Astrocyte of the cerebellum (primary cell): ENCODE results near the gene GINS3.

Source experiments
- DNase-seq: peaks from one replicate; pipeline ENCODE4 v3.0.0-alpha.2; 2011; ENCODE audit warnings: low read depth
- H3K4me3 ChIP-seq: 2 replicates; pipeline ENCODE4 v1.5.1; 2011; ENCODE audit warnings: mild to moderate bottlenecking, low read depth, low read length, moderate library complexity
- in situ Hi-C: cut with HindIII; loops from 2 replicates; pipeline ENCODE4 v1.10.0; 2017; ENCODE audit warnings: low sequenced_read_pairs
- TF ChIP-seq, protein P1 (sequence below): IDR thresholded peaks from 2 replicates; pipeline ENCODE4 v1.5.1; 2012; ENCODE audit warnings: low read length, low read depth, moderate library complexity, mild to moderate bottlenecking; ENCODE audit errors: missing control alignments

GINS3 gene

DNA sequence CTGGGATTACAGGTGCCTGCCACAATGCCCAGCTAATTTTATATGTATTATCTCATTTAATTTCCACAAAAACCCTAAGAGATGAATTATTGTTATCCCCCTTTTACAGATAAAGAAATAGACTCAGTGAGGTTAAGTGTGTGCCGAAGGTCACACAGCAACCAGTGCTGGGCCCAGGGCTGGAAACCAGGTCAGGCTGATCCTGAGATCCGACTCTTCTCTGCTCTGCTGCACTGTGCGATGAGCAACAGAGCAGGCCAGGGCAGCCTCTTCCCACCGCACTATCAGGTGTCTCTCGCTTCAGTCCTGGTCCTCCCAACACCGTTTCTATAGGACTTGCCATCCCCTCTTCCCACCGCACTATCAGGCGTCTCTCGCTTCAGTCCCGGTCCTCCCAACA lies 24.8 kb downstream of the GINS3 start:
- no peak for DNase-seq
- H3K4me3 ChIP-seq: no peak overlapping the region
- TF ChIP-seq, protein P1, sequence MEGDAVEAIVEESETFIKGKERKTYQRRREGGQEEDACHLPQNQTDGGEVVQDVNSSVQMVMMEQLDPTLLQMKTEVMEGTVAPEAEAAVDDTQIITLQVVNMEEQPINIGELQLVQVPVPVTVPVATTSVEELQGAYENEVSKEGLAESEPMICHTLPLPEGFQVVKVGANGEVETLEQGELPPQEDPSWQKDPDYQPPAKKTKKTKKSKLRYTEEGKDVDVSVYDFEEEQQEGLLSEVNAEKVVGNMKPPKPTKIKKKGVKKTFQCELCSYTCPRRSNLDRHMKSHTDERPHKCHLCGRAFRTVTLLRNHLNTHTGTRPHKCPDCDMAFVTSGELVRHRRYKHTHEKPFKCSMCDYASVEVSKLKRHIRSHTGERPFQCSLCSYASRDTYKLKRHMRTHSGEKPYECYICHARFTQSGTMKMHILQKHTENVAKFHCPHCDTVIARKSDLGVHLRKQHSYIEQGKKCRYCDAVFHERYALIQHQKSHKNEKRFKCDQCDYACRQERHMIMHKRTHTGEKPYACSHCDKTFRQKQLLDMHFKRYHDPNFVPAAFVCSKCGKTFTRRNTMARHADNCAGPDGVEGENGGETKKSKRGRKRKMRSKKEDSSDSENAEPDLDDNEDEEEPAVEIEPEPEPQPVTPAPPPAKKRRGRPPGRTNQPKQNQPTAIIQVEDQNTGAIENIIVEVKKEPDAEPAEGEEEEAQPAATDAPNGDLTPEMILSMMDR: no peak
- in situ Hi-C loops: no loop called here

DNA sequence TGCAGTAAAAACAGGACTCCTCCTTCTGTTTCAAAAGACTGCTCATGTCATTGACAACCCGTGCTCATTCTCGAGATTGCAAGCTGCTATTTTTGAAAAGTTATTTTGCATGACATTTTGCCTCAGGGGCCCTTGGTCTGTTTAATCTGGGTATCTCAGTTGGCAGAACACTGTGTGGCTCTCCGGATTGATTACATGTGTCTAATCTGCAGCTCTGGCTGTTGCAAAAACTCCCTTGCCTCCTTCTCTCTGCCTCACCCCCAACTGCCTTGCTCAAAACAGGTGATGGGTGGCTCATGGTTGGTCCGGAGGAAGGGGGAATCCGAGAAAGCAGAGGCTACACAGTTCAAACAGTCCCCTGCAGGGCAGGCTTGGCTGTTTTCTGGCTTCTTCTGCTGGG lies 25.3 kb downstream of the GINS3 start:
- H3K4me3 ChIP-seq: no peak overlapping the region
- TF ChIP-seq, protein P1: no peak
- DNase-seq: no peak
- in situ Hi-C loops: no loop called here

DNA sequence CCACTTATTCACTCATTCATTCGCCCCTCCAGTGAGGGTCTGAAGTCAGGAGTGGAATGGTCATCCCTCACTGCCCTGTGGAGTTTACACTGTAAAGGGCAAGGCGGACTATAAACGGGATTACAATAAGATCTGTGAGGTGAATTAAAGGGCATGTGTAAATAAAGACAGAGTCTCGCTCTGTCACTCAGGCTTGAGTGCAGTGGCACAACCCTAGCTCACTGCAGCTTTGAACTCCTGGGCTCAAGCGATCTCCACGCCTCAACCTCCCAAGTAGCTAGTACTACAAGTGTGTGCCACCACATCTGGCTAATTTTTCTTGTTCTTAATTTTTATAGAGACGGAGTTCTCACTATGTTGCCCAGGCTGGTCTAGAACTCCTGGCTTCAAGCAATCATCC lies 25.8 kb downstream of the GINS3 start:
- in situ Hi-C loops: no loop called here
- TF ChIP-seq, protein P1: no peak

DNA sequence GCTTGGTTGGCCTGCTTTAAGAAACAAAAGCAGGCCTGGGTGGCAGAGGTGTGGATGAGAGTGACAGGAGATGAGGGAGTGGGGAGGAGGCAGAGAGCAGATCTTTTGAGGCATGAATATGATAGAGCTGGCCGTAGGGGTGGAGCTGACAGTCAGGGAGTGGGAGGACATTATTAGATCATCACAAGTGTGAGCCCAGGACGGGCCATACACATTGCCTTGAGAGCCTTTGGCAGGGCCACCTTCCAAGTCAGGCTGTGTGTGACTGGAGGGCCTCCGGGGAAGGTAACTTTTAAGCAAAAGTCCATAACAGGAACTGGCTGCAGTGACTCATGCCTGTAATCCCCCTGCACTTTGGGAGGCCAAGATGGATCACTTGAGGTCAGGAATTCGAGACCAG lies 26.3 kb downstream of the GINS3 start:
- TF ChIP-seq, protein P1: no peak
- DNase-seq: no peak
- in situ Hi-C loops: no loop called here
- H3K4me3 ChIP-seq: no peak overlapping the region

More for the DNA sequence above, 25.8 kb downstream of the GINS3 start:
- DNase-seq: no peak
- H3K4me3 ChIP-seq: no peak overlapping the region

DNA sequence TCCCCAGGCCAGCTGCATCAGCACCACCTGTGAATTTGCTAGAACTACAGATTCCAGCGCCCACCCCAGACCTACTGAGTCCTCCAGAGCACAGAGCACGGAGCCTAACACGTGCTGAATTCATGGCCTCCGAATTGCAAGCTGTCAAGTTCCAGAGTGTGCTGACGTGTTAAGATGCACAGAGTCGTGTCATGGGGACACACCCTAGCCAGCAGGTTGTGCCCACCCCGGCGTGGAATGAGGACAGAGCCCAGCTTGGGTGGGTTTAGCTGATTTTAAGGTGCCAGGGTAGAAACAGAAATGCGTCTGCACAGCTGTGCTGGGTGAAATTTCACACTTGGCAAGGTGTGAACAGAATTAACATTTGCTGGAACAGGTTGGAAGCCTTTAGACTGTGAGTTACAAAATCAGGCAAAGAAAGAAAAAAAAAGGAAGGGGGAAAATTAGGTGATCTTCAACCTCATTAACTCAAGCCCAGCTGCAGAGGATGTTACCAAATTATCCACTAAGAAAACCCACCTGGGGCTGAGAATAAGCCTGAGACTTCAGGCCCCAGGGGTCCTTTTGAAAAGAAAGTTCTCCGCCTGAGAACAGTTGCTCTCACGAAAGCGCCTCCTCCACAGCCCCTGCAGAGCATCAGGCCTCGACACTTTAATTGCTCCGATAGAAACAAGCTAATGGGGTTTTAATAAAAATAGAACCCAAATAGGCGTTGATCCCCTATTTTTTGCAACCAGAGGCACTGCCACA lies 27.1 kb downstream of the GINS3 start:
- in situ Hi-C loops: no loop called here
- no peak for DNase-seq
- TF ChIP-seq, protein P1: no peak

DNA sequence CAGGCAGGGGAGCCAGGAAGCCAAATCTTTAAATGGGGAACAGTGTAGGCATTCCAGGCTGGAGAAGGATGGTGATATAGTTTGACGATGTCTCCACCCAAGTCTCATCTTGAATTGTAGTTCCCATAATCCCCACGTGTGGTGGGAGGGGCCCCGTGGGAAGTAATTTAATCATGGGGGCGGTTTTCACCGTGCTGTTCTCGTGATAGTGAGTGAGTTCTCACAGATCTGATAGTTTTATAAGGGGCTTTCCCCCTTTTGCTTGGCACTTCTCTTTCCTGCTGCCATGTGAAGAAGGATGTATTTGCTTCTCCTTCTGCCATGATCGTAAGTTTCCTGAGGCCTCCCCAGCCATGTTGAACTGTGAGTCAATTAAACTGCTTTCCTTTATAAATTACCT lies 28.8 kb downstream of the GINS3 start:
- H3K4me3 ChIP-seq: no peak overlapping the region
- in situ Hi-C loops: no loop called here
- no peak for DNase-seq
- TF ChIP-seq, protein P1: no peak

More for the DNA sequence above, 27.1 kb downstream of the GINS3 start:
- no peak overlapping the region for H3K4me3 ChIP-seq

DNA sequence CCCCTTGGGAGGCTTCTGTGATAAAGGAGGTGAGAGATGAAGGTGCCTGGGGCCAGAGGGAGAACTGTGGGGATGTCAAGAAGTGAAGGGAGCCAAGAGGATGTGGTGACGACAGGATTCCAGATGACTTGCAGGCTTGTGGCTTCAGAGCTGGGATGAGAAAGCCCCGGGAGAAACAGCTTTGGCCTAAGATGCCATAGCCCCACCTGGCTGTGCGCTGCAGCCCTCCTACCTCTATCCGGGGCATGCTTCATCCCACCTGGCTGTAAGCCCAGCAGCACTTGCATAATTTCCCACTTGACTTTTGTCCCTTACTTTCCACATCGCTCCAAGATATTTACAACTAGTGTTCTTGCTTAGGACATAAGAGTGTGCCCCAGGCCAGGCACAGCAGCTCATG lies 29.3 kb downstream of the GINS3 start:
- peak; percentile 46 for DNase-seq
- in situ Hi-C loops: no loop called here
- TF ChIP-seq, protein P1: no peak
- H3K4me3 ChIP-seq: no peak overlapping the region
